SK-N-MC (cell line): ENCODE measurements around the gene HGS.

Experiments used
- DNase-seq: peaks from one replicate; pipeline ENCODE4 v3.0.0-alpha.2; 2011; ENCODE audit warnings: low read depth, low spot score
- H3K27ac ChIP-seq: fragments of 200-600 bp; sonication (generic); 2 replicates; pipeline ENCODE4 v1.5.1; 2016; ENCODE audit warnings: mixed run types
- H3K36me3 ChIP-seq: fragments of 200-600 bp; sonication (generic); 2 replicates; pipeline ENCODE4 v1.6.1; 2017; ENCODE audit warnings: antibody characterized with exemption, low read length, mixed read lengths; ENCODE audit not compliant: insufficient read depth
- H3K4me3 ChIP-seq: fragments of 200-600 bp; sonication (generic); 2 replicates; pipeline ENCODE4 v1.5.1; 2016
- H3K9ac ChIP-seq: fragments of 200-600 bp; sonication (generic); 2 replicates; pipeline ENCODE4 v1.8.0; 2017; ENCODE audit warnings: mixed run types, mixed read lengths; ENCODE audit not compliant: insufficient read length
- H3K9me3 ChIP-seq: fragments of 200-600 bp; sonication (generic); 2 replicates; pipeline ENCODE4 v1.6.1; 2017; ENCODE audit warnings: low read depth, mild to moderate bottlenecking, antibody characterized with exemption, low read length, moderate library complexity, mixed read lengths
- EZH2 ChIP-seq: fragments of 200-600 bp; sonication (generic); IDR thresholded peaks from one replicate; pipeline ENCODE4 v1.6.1; 2017; ENCODE audit warnings: antibody characterized with exemption
- FOXP2 ChIP-seq: optimal IDR thresholded peaks from 2 replicates; pipeline ENCODE3; 2011; ENCODE audit warnings: mild to moderate bottlenecking, moderate library complexity; ENCODE audit not compliant: insufficient read depth; ENCODE audit errors: extremely low read length, control extremely low read depth
- POLR2AphosphoS5 ChIP-seq: IDR thresholded peaks from 2 replicates; pipeline ENCODE4 v1.6.1; 2012; ENCODE audit warnings: mild to moderate bottlenecking, low read depth, low read length, borderline replicate concordance

HGS gene

DNA sequence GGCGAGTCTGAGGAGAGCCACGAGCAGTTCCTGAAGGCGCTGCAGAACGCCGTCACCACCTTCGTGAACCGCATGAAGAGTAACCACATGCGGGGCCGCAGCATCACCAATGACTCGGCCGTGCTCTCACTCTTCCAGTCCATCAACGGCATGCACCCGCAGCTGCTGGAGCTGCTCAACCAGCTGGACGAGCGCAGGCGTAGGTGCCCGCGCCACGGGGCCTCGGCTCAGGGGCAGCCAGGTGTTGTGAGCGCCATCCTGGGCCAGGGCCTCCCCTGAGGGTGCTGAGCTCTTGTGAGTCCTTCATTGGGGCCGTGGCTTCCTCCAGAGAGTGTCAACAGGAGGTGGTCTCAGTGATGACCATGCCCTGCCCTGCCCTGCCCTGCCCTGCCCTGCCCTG, 12.0 kb downstream of the HGS start:
- DNase-seq: no peak
- Histone ChIP-seq H3K27ac (no peak overlapping the region), H3K36me3 (peaks cover 76% of the 10 kb centered on the region), H3K9me3 (no peaks in the 10 kb centered on the region), H3K4me3 (no peak overlapping the region), H3K9ac (no peak overlapping the region)
- TF ChIP-seq FOXP2: no peak
- no peak for TF ChIP-seq POLR2AphosphoS5
- TF ChIP-seq EZH2: no peak

DNA sequence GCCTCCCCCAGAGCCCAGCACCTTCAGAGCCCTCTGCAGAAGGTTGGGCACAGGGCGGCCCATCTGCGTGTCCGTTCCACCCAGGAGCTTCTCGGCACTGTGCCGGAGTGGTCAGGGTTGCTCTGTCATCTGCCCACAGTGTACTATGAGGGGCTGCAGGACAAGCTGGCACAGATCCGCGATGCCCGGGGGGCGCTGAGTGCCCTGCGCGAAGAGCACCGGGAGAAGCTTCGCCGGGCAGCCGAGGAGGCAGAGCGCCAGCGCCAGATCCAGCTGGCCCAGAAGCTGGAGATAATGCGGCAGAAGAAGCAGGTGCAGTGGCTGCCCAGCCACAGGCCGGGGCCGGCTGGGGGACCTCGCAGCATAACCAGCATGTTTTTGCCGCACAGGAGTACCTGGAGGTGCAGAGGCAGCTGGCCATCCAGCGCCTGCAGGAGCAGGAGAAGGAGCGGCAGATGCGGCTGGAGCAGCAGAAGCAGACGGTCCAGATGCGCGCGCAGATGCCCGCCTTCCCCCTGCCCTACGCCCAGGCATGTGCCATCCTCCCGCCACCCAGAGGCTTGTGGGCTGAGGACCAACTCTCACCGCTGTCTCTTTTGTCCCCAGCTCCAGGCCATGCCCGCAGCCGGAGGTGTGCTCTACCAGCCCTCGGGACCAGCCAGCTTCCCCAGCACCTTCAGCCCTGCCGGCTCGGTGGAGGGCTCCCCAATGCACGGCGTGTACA, 12.6 kb downstream of the HGS start:
- Histone ChIP-seq H3K9me3 (no peaks in the 10 kb centered on the region), H3K4me3 (no peak overlapping the region), H3K9ac (no peak overlapping the region), H3K36me3 (peaks cover 79% of the 10 kb centered on the region), H3K27ac (no peak overlapping the region)
- no peak for DNase-seq
- TF ChIP-seq POLR2AphosphoS5 (peak; percentile 15; the same call in 1 of the 2 replicates), FOXP2 (no peak)

DNA sequence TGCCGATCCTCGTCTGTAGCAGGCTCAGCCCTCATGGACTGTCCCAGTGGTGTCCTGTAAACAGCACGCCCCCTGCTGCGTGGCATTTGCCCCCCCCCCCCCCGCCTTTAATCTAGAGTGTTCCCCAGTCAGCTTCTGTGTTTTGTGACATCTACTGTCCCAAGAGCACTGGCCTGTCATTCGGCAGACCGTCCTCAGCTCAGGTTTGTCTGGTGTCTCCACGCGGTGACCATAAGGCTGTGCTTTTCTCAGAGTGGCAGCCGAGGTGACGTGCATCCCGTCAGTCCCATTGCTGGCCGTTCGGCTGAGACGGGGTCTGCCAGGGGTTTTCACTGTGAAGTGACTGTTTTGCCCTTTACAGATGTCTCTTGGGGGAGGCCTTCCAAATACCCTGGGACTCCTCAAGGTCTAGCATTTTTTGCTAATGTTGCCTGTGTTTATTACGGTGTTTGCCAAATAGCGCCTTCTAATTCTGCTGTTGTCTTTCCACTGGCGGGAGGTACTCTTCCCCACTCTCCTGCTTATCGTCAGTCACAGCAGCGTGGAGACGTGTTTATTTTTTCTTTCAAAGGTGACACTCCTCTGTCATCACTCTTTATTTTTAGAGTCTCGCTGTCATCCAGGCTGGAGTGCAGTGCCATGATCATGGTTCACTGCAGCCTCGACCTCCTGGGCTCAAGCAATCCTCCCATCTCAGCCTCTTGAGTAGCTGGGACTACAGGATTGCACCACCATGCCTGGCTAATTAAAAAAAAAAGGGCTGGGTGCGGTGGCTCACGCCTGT, 13.6 kb downstream of the HGS start:
- no peak for DNase-seq
- Histone ChIP-seq H3K9me3 (no peaks in the 10 kb centered on the region), H3K27ac (no peak overlapping the region), H3K9ac (no peak overlapping the region), H3K36me3 (peaks cover 72% of the 10 kb centered on the region), H3K4me3 (no peak overlapping the region)
- TF ChIP-seq FOXP2 (no peak), EZH2 (no peak), POLR2AphosphoS5 (no peak)

DNA sequence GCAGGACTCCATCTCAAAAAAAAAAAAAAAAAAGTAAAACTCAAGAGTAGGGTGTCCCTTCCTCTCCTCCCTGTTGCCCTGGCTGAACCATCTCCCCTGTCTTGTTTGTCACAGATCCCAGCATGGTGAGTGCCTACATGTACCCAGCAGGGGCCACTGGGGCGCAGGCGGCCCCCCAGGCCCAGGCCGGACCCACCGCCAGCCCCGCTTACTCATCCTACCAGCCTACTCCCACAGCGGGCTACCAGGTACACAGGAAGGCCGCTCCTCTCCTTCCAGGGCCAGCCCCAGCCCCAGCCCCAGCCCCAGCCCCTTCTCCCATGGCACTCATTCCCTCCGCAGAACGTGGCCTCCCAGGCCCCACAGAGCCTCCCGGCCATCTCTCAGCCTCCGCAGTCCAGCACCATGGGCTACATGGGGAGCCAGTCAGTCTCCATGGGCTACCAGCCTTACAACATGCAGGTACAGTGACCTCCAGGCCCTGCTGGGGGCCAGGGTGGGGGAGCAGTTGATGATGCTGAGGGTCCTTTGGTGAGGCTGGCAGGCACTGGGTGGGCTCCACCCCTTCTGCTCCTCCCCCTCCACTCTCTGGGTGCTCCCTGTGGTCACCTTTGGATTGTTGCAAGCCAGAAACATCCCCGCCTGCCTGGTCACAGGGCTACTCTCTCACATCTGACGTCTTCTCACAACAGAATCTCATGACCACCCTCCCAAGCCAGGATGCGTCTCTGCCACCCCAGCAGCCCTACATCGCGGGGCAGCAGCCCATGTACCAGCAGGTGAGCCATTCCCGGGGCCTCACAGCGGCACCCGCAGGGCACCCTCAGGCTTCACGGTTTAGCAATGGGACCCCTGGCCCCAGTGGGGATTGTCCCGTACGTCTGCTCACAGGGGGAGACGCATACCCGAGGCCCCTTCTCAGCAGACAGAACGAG, 16.8 kb downstream of the HGS start:
- TF ChIP-seq POLR2AphosphoS5 (no peak; the same call in 1 of the 2 replicates), FOXP2 (no peak), EZH2 (no peak)
- Histone ChIP-seq H3K9ac (peak overlapping the region; percentile 99), H3K27ac (peak overlapping the region; percentile 16; the same call in 1 of the 2 replicates), H3K4me3 (peak overlapping the region; percentile 95), H3K9me3 (no peaks in the 10 kb centered on the region), H3K36me3 (peaks cover 64% of the 10 kb centered on the region)
- DNase-seq: no peak

DNA sequence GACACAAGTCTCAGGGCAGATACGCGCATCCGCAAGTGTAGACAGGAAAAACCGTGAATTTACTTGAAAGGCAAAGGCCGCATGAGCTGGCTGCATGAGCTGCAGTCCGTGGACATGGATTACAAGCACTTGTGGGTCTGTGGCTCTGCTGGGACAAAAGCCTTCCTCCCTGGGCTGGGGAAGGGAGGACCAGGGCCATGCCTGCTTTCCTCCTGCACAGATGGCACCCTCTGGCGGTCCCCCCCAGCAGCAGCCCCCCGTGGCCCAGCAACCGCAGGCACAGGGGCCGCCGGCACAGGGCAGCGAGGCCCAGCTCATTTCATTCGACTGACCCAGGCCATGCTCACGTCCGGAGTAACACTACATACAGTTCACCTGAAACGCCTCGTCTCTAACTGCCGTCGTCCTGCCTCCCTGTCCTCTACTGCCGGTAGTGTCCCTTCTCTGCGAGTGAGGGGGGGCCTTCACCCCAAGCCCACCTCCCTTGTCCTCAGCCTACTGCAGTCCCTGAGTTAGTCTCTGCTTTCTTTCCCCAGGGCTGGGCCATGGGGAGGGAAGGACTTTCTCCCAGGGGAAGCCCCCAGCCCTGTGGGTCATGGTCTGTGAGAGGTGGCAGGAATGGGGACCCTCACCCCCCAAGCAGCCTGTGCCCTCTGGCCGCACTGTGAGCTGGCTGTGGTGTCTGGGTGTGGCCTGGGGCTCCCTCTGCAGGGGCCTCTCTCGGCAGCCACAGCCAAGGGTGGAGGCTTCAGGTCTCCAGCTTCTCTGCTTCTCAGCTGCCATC, 17.7 kb downstream of the HGS start:
- Histone ChIP-seq H3K9ac (peak overlapping the region; percentile 99), H3K27ac (peak overlapping the region; percentile 16; the same call in 1 of the 2 replicates), H3K9me3 (no peaks in the 10 kb centered on the region), H3K4me3 (peak overlapping the region; percentile 95), H3K36me3 (peaks cover 64% of the 10 kb centered on the region)
- TF ChIP-seq FOXP2 (no peak), POLR2AphosphoS5 (peak; percentile 62; the same call in 1 of the 2 replicates), EZH2 (no peak)
- DNase-seq: no peak

DNA sequence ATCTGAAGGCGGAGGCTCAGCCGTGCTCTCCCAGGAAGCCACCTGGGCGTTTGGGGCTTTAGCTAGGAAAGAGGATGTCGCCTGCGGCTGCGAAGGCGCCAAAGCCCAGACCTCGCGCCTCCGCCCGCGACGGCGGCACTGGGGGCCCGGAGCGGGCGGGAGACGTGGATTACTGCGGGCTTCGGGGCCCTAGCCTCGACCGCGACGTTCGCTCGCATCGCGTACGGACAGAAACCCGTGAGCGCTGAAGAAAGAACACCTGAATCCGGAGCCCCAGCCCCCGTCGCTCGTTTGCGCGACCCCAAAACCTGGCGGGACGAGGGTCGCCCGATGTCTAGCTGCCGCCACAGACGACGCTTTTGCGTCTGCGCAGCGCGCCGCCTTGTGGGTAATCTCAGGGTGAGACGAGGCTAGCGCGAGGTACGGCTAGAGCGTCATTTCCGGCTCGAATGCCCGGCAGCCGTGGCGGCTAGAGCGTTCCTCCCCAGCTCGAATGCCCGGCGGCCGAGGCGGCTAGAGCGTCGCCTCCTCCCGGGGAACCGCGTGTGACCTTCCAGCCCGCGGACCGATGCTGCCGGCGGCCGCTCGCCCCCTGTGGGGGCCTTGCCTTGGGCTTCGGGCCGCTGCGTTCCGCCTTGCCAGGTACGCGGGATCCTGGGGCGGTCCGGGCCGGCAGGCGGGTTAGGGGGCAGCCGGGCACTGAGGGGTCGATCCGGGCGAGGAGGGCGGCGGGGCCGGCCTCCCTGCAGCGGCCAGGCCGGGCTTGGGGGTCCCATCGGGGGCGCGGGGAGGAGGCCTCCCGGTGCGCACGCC, 19.3 kb downstream of the HGS start, which contains the start of gene MRPL12:
MRPL12 (plus strand) TSS at position 434 of the 813 bp plus-strand sequence; CDS start at position 569, 135 bp downstream.
- no peak for TF ChIP-seq FOXP2
- peak; percentile 96 for TF ChIP-seq POLR2AphosphoS5
- Histone ChIP-seq H3K9ac (peak within 1 kb of the TSS; percentile 99), H3K36me3 (peaks cover 65% of the 10 kb centered on the region), H3K27ac (peak within 1 kb of the TSS; percentile 94), H3K4me3 (peak within 1 kb of the TSS; percentile 95), H3K9me3 (no peaks in the 10 kb centered on the region)
- peak; percentile 39 for DNase-seq
